A204.1 (cell line): Measurements from ENCODE around the gene LRFN3.
"Not testable (repeated sequence)": the region's sequence is repeated elsewhere in the genome, so short reads cannot be mapped to it uniquely, and the experiment has no call there.

ENCODE experiments used
- FAIRE-seq: peaks from 2 replicates; lab custom pipeline; 2012; peaks lifted over from hg19 to GRCh38; lab: Jason Lieb, UNC

The LRFN3 gene

DNA sequence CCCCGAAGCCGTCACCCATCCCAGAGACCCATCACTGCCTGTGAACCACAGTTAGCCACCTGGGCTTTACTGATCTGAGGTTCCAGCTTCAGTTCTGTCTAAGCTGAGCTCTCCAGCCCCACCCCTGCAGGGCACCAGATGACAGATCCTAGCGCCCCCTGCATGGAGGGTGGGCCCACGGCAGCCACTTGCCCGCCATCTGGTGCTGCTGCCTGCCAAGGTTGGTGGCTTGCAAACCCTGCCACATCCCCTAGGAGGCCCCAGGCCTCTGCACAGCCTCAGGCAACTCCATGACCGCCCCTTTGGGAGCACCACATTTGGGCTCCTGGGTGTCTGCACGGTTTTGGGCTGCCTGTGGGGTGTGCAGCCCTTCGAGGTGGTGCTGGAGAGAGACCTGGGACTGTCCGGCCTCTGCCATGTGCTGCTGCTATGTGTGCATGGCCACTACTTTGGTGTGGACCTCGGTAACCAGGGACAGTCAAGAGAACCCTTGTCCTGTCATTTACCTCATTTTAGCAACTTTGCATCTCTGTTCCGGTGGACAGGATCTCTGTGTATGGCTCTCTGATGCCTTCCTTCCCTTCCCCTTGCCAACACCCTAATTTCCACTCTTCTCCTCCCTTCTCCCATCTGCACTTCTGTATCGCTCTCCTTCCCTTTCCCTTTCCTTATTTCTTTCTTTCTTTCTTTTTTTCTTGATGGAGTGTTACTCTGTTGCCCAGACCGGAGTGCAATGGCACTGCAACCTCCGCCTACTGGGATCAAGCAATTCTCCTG lies 41.5 kb downstream of the LRFN3 start:
- no peak for FAIRE-seq

DNA sequence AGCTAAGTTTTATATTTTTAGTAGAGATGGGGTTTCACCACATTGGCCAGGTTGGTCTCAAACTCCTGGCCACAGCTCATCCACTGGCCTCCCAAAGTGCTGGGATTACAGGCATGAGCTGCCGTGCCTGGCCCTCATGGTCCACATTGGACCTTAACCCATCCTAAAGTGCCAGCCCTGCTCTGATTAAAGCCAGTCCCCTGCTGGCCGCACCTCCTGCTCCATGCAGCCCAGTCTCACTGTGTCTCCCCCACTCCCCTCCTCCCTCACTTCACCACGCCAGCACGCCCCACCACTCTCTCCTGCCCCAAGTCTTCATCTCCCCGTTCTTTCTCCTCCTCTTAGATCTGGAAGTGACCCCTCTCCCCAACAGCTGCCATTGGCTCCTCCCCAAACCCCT lies 42.1 kb downstream of the LRFN3 start:
- FAIRE-seq, result no peak

- FAIRE-seq, result no peak
These were observed 42.7 kb downstream of the LRFN3 start for GRCh38 chr19:35978832-35979365.

DNA sequence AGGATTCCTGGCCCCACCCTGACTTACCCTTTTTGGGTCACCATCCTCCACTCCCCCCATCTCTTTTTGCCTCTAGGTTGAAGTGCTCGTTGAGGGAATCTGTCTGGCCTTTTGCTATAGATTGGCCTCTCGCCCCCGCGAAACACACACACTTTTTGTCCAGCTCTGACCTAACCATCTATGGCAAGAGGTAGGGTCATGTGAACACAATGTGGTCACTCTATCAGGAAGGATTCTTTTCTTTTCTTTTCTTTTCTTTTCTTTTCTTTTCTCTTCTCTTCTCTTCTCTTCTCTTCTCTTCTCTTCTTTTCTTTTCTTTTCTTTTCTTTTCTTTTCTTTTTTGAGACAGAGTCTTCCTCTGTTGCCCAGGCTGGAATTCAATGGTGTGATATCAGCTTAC lies 44.8 kb downstream of the LRFN3 start:
- not testable (repeated sequence) for FAIRE-seq

DNA sequence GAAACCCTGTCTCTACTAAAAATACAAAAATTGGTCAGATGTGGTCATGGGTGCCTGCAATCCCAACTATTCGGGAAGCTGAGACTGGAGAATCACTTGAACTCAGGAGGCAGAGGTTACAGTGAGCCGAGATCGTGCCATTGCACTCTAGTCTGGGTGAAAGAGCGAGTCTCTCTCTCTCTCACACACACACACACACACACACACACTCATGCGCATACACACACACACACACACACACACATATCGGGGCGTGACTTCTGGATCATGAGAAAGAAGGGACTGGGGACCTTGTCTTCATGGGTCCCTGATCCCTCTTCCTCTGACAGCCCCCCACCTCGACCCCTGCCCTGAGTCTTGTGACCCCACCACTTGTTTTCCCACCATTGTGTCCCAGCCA lies 47.0 kb downstream of the LRFN3 start:
- FAIRE-seq, result no peak

GRCh38 chr19:35986111-35986510 lies 49.9 kb downstream of the LRFN3 start:
- no peak for FAIRE-seq

- no peak for FAIRE-seq
These were observed 50.7 kb downstream of the LRFN3 start for GRCh38 chr19:35986664-35987570.

DNA sequence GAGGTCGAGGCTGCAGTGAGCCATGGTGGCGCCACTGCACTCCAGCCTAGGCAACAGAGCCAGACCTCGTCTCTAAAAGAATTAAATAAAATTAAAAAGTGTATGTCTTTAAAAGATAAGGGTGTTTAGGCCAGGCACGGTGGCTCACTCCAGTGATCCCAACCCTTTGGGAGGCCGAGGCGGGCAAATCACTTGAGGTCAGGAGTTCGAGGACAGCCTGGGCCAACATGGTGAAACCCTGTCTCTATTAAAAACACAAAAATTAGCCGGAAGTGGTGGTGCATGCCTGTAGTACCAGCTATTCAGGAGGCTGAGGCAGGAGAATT lies 51.4 kb downstream of the LRFN3 start:
- FAIRE-seq, result no peak

- FAIRE-seq, result no peak
These were observed 52.6 kb downstream of the LRFN3 start for GRCh38 chr19:35988824-35989223.

DNA sequence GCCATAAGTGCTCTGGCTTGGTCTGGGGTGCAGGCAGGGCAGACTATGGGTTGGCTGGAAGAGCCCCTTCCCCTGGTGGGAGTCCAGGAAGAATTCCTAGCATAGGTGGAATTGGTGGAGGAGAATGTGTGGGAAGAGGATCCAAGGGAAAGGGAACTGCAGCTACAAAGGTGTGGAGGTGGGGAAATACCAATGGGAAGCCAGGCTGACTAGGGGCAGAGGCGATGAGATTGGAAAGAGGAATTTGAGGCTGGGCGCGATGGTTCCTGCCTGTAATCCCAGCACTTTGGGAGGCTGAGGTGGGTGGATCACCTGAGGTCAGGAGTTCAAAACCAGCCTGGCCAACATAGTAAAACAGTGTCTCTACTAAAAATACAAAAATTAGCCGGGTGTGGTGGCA lies 54.0 kb downstream of the LRFN3 start:
- no peak for FAIRE-seq

- FAIRE-seq, result no peak
These were observed 54.9 kb downstream of the LRFN3 start for GRCh38 chr19:35990771-35991730.

- FAIRE-seq, result no peak
These were observed 55.7 kb downstream of the LRFN3 start for GRCh38 chr19:35991731-35992450.

DNA sequence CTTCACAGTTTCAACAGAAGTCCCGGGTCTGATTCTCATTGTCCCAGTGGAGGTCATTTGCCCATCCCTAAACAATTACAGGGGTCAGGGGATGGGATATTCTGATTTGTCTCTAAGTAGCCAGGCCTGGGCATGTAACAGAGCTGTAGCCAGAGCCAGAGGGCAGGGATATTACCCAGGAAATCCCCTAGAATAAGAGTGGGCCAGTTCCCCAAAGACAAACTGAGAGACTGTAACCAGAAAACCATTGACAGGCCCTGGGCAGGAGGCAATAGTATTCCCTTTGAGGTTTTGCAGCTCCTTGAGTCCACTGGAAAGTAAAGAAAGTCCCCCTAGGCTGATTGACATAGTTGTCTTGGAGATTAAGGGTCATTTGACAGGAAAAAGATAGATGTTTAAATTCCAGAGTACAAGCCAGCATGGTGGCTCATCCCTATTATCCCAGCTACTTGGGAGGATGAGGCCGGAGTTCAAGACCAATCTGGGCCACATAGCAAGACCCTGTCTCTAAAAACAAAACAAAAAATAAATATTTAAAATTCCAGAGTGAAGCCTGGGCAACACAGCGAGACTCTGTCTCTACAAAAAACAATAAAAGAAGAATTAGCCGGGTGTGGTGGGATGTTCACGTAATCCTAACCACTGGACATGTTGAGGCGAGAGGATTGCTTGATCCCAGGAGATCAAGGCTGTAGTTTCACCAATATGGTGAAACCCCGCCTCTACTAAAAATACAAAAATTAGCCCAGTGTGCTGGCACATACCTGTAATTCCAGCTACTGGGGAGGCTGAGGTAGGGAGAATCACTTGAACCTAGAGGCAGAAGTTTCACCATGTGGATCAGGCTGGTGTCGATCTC lies 57.0 kb downstream of the LRFN3 start:
- no peak for FAIRE-seq

- FAIRE-seq, result no peak
These were observed 57.9 kb downstream of the LRFN3 start for GRCh38 chr19:35993923-35994598.
